ELF-1 (cell line): Measurements from ENCODE around the gene HIGD2A.
A peak's percentile ranks its signal among the peaks of the same experiment; 100 is the strongest.

Experiments
- DNase-seq: peaks from one replicate; pipeline ENCODE4 v3.0.0-alpha.2; 2016; ENCODE audit warnings: low read depth, low spot score

HIGD2A gene, protein sequence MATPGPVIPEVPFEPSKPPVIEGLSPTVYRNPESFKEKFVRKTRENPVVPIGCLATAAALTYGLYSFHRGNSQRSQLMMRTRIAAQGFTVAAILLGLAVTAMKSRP

DNA sequence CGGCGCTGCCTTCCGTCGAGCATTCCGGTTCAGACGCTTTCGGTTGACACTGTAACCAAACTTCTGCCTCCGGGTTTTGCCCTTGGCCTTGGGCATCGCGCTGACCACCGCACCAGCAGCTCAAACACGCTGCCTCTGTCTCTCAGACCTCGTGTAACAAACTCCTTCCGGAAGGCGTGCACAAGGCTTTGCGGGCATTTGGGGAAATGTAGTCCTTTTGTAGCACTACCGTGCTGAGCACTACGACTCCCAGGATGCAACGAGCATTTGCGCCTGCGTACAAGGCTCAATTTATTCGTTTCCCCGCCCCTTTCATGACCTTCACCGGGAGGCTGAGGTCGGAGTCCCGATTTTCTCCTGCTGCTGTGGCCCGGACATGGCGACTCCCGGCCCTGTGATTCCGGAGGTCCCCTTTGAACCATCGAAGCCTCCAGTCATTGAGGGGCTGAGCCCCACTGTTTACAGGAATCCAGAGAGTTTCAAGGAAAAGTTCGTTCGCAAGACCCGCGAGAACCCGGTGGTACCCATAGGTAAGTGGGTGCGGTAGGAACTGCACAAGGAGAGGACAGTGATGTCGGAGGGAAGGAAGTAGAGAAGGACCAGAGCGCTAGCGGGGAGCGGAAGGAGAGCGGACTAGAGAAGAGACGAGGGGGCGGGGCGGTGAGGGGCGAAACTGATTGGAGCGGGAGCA, at the start of gene HIGD2A, which contains the start of gene NOP16:
Gene HIGD2A (plus strand): TSS at position 308 of the 691 bp plus-strand sequence. CDS start 69 bp downstream, at position 377.
Gene NOP16 (minus strand): TSS at position 155 of the 691 bp plus-strand sequence. CDS start 59 bp downstream, at position 96.
- peak; percentile 98 for DNase-seq

DNA sequence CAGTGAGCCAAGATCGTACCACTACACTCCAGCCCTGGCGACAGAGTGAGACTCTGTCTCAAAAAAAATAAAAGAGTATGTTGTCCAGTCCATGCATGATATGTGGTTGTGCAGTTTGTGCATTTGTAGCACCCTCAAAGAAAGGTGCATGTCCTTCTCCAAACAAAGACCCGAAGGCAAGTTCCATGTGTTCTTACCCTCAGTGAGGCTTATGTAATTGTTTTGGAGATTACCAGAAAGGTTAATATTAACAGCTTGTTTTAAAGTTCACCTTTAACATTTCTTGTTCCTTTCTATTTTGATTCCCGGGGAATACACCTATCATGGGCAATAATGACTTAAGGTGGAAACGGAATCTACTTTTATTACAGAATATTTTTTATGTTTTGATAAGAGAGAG, 49.2 kb upstream of the HIGD2A start:
- DNase-seq = no peak

DNA sequence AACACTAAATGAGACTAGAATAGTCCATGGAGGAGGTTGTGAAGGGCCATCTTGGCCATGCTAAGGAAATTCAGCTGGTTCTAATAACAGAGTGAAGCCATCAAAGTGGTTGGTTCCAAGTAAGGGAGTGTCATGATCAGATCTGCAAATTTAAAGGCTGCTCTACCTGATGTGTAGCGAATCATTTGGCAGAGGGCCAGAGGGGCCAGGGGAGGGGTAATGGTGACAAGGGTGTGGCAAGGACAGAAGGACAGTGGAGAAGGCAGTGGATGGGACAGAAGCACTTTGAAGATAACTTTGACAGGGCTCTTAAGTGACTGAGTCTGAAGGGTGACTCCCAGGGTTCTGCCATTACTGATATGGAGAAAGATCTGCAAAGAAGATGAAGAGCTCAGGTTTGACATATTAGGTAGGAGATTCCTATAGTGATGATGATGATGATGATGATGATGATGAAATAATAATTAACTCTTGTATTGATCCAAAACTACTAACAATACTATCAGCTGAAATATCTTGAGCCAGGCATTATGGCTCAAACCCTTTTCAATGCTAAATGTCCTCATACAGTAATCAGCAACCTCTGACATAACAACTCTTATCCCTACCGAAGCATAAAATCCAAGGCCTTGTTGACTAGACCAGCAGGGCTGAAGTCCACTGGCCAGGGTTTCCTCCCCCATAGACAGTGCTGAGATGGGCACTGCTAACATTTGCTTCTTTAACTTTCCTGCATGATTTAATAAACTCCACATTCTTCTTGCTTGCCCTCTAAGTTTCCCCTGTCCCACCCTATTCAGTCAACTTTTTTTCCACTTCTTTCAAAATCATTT, 47.0 kb upstream of the HIGD2A start:
- no peak for DNase-seq

DNA sequence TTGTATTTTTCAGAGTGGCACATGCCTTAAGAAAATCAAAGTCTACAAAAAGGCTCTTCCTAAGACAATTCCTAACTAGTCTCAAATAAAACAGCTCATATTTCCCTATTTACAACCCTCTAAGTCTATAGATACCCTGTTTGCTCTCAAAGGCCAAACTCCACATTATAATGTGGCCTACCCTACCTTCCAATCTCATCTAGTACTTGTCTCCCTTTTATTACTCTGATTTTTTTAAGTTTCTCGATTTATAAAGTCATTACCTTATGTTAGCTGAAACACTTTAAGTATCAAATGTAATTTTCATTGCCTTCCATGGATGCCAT, 46.4 kb upstream of the HIGD2A start:
- DNase-seq = no peak

DNA sequence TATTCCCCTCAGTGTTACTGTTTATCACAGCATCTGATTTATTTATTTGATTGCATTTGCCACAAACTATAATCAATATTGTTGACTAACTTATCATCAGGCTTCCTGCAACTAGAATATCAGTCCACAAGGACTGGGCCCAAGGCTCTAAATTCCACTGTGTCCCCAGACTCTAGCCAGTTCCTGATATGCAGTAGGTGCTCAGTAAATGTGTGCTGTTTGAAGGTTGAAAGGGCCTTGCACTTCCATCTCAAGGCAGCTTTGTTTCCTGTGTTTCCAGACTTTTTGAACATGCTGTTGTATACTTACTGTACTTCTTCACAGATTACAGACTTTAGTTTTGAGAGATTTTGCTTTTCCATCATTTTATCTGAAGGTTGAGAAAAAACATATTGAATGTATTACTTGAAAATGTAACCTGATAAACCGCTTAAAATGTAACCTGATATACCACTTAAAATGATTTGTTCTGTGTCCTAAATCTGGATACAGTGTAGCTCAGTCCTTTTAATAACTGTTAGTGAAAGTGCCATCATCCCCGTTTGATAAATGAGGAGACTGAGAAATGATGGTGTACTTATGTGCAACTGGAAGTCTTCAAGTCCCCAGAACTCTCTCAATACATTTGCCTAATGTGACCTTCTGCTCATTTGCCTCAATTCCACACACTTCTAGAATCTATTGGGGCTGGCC, 45.6 kb upstream of the HIGD2A start:
- no peak for DNase-seq

DNA sequence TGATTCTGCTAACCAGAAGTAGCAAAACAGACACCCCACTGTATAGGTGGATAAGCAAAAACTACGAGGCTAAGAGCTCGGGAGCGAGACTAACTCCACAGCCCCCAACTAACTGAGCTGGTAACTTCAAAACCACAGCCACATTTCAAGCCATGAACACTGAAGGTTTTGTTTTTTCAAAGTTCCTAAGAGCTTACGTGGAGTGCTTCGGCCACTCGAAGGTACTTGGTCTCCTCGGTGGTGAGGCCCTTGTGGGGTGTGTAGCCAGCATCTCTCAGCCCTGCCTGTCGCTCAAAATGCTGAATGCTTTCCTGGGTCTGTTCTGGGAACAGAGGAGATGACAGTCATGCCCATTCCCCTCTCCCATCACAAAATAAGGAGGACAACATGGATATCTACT, 38.1 kb upstream of the HIGD2A start:
- no peak for DNase-seq

DNA sequence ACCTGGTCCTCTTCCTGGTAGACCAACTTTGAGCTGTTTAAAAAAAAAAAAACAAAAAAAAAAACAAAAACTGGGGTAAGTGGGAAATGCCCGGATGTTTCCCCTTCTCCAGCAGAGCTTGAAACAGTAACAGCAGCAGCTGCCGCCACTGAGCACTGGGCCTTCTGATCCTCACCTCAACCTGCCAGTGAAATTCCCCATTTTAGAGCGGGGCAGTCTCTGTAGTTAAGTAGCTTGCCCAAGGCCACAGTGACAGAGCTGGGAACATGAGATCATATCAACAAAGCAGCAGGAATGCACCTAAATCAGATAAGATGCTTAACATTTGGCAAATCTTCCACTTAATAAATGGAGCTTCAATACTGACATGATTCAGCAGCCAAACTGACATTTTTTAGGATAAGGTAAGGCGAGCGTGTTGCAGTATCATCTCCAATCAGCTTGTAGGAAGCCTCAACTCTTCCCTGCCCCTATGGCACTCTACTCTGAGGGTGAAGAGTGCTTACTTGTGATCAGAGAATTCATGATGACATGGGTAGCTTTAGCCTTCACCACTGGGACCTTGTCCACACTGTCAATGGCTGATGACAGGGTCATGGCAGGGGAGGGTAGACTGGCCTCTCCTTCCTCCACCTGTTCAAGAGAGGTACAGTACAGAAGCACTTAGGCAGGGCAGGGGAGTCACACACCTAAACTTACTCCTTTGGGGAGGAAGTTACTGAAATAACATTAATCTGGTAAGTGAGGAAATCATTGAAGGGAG, 36.3 kb upstream of the HIGD2A start:
- peak; percentile 35 for DNase-seq

DNA sequence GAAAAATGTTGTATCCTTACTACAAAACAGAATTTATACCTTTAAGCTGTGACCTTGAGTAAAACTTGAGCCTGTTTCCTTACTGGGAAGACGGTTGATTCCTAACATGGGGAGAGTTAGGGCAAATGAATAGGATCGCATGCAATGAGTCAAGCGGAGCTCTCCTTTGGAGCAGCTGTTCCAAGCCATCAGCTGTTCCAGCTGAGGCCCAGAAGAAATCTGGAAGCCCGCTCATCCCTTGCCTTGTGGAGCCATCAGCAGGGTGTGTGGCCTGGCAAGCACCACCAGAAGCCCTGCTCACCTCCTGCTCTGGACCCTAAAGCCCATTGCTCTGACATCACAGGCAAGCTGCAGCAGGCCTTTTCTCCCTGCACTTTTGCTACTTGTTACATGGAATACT, 35.0 kb upstream of the HIGD2A start:
- DNase-seq = no peak

DNA sequence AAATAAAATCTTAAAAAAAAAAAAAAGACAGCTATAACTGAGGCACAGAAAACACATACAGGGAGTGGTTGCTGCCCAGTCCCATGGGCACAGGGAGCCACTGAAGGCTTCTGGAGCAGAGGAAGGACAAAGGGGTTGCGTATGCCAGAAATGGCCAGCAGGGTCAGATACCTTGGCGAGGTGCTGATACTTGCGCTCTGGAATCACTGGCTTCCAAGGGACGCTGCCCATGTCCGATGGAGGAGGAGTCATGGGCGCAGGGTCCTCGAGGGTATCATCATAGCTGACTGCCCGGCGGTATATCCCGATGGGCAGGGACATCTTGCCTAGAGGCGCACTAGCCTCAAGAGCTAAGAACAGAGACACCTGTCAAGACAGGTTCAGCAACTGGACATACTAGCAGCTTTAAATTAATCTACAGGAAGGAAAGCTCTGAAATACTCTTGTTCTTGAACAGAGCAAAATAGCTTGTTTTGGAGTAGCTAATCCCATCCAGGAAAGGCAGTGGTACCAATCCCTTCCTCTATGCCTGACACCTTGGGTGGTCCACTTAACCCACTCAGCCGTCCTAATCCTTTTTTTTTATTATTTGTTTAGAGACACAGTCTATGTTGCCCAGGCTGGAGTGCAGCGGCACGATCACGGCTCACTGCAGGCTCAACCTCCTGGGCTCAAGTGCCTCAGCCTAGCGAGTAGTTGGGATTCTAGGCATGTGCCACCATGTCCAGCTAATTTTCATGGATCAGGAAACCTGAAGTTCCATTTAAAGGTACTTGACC, 33.0 kb upstream of the HIGD2A start:
- peak; percentile 17 for DNase-seq

DNA sequence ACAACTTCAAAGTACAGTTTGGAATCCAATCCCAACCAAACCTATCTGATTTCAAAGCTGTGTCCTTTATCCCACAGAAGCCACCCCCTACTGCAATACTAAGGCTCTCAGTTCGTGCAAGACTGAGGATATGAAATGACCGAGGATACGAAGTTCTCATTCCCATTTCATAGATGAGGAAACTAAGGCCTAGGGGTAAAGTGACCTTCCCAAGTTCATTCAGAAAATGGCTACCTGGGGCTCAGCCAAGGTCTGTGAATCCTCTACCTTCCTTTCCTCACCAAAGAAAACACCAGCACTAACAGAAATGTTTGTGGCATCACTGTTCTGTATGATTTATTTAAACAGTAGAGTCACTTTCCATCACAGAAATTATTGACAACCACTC, 32.4 kb upstream of the HIGD2A start:
- no peak for DNase-seq

DNA sequence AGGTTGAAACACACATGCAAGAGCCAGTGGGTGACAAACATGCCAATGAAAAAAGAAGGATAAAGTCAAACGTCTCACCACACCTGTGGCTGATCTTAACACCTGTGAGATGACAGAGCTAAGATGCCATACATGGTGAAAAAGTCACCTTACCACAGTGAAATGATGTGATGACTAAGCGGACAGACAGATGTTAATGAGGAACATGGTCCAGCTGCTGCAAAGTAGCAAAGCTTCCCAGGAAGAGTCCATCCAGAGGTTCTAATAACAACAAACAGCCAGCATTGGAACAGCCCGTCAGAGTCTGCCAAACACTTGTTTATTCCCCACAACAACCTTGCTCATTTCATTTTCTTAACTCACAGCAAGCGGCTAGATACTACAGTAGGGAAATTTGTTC, 28.9 kb upstream of the HIGD2A start:
- DNase-seq = no peak

DNA sequence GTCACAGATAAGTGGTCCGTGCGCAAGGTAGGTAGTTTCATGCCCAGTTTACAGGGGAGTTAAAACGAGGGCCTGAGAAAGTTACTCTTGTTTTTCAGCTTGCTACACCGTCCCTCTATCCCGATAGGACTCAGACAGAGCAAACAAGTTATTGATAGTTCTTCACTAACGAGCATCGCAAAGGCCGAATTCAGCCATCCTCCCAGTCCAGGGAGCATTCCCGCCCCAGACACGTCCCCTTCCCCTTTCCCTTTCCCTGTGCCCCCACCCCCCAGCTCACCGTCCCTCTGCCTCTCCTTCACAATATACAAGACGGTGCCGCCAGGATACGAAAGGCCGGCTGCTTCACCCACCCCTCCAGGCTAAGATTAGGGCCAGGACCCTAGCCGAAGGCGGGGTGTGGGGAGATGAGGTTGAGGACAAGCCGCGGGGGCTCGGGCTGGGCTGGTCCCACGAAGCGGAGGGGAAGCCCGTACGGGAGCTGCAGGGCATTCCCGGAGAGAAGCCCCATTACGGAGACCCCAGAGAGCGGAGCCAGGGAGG, 27.6 kb upstream of the HIGD2A start:
- no peak for DNase-seq

DNA sequence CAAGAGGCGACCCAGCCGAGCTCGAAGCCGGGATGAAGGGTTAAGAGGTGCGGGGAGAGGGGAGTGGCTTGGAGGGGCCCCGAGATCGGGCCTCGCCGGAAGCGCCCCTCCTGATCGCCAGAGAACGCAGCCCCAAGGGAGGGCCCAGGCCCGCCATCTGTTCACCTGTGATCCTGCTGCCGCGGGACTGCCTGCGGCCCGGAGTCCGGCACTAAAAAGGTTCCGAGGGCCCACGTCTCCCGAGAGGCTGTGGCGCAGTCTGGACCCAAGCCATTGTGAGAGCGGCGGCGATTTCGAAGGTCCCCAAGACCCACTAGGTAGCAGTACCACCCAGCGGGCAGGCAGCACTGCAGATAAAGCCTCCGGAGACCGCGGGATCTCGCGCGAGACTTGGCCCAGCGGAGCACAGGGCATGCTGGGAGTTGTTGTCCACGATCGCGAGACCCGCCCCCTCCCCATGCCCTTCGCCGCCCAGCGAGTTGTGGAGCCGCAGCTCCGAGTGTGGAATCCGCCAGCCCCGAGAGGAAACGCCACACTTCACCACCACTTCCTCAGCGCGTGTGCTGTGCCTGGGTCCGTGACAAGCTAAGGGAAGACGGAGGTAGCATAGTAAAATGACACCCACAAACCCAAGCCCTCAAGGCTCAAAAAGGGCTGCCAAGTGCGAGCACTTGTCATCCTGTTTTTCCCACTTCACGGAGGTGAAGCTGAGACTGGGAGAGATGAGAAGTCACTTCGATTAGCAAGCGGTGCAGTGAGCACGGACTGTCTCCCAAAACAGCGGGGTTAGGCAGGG, 26.9 kb upstream of the HIGD2A start, which contains the start of gene KIAA1191:
Gene KIAA1191 (minus strand): TSS at position 328 of the 796 bp plus-strand sequence. CDS start 2,256 bp downstream, outside the sequence.
- DNase-seq = peak; percentile 89

DNA sequence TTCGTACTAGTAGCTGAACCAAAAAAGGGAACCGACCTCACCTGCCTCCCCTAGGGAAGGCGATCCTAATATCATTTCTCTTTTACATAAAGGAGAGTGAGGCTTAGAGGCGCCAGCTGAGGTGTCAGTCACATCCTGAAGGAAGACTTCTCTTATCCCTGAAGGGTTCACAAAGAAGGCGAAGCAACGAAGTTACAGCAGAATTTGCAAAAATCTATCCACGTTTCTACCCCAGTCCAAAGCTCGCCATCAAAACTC, 26.4 kb upstream of the HIGD2A start:
- no peak for DNase-seq

DNA sequence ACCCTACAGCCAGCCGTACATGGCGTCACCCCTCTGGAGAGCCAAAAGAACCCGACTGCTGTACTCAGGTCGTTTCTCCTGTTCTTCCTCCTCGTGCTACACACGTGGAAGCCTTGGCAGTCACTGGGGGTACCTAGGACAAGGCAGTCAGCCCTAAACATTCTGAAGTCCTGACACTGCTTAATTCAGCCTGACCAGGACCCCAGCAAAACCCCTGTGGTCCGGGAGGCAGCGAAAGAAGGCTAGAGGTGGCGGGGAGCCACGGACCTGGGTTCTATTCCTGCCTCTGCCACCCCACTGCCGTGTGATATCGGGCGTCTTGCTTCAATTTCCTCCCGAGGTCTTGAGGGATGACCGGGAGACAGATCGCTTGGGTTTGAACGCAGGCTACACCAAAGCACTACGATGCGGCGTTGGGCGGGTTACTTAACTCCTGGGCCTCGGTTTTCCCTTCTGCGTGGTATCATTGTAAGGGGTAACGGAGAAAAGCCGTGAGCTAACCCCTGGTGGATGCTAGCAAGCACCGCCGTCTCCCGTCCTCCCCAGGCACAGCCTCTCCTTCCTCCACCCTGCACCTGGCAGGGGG, 23.7 kb upstream of the HIGD2A start:
- peak; percentile 21 for DNase-seq

DNA sequence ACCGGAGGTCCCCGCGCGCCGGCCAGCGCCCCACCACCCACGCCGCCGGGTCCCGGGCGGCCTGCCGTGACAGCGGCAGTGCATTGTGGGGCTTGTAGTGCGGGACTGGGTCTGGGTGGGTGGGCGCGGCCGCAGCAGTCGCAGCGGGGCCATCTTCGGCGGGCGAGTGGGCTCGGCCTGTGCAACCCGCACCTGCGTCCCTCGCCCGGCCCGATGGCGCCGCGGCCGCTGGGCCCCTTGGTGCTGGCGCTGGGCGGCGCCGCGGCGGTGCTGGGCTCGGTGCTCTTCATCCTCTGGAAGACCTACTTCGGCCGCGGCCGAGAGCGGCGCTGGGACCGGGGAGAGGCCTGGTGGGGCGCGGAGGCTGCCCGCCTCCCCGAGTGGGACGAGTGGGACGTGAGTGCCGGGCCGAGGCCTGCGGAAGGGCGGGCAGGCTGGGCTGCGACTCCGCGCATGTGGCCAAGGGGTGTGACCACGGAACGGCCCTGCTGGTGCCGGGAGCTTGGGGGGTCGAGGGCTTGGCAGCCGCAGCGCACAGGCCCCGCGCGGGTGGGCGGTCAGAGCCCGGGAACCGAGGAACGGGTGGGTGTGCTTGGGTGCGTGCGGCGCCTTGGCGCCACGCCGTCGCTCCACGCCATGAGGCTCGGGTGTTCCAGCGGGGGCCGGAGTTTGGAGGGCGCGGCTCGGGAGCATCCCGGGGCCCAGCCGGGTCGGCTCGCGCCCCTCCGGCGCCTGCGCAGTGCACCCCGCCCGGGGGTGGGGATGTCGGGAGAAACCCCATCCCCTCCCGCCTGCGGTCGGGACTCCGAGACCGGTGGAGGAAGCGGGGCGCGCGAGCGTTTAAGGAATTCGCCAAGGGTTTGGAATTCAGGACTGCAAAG, 23.0 kb upstream of the HIGD2A start, which contains the start of gene ARL10:
Gene ARL10 (plus strand): TSS at position 137 of the 881 bp plus-strand sequence. CDS start 77 bp downstream, at position 214.
- DNase-seq = peak; percentile 28

DNA sequence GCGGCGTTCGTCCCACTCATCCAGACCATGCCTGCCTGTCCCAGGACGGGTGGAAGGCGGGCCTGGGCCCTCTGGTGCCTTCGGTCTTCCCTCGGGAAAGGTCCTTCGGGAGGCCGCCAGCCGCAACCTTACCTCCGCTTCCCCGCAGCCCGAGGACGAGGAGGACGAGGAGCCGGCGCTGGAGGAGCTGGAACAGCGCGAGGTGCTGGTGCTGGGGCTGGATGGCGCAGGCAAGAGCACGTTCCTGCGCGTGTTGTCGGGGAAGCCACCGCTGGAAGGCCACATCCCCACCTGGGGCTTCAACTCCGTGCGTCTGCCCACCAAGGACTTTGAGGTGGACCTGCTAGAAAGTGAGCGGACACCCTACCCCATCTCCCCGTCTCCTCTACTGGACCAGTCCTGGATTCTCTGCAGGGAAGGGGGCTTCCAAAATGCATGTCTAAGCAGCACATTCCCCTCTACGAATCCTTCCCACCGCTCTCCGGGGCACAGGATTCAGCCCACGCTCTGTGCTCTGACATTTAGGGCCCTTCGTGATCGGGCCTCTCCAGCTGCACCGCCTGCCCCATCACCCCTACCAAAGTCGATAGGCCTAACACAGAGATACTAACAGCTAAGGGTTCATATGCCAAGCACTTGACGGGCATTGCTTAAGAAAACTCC, 22.2 kb upstream of the HIGD2A start:
- peak; percentile 40 for DNase-seq

DNA sequence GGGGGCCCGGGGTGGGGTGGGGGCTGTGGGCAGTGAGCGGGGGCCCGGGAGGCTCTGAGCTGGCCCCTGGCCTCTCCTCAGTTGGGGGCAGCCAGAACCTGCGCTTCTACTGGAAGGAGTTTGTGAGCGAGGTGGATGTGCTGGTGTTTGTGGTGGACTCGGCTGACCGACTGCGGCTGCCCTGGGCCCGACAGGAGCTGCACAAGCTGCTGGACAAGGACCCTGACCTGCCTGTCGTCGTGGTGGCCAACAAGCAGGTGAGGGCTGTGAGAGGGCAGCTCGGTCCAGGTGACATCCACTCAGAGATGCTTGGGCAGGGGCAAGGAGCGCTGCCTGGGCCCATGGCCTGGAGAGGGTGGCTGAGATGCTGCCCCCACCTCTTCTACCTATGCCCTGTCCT, 19.8 kb upstream of the HIGD2A start:
- no peak for DNase-seq
